Lower leg skin (tissue), 4 donors: ENCODE measurements around the gene OTUD7B. TPM values are rescaled to one million over a fixed set of nuclear protein-coding genes. Genes with fewer than 3 reads are reported as not detected.

Experiments
- DNase-seq, 2 donors: peaks; one replicate each; pipeline ENCODE4 v3.0.0-alpha.2; 2019; ENCODE audit warnings: low spot score in 2 of 2
- H3K4me3 ChIP-seq: fragments of 200-600 bp; sonication (generic); 2 replicates; pipeline ENCODE4 v1.5.1; 2017; ENCODE audit warnings: mild to moderate bottlenecking, low read depth; ENCODE audit not compliant: poor library complexity, severe bottlenecking
- POLR2A ChIP-seq, 2 donors: fragments of 450-650 bp; IDR thresholded peaks; one replicate each; pipeline ENCODE4 v1.6.1; 2016 to 2017; ENCODE audit warnings: antibody characterized with exemption in 2 of 2, mild to moderate bottlenecking in 1 of 2, moderate library complexity in 1 of 2
- WGBS, 2 donors: methylation state at CpG; one replicate each; pipeline ENCODE4 v1.1.5; 2018; 5-methylcytosine and 5-hydroxymethylcytosine counted together
- intact Hi-C: fragments of 100-400 bp; cut with DNase I; formaldehyde crosslinking; loops from one replicate; pipeline ENCODE4 v1.15.0; 2023; ENCODE audit warnings: low total_unique reads
- total RNA-seq, 4 donors: library from RNA; depleted of rRNA; stranded (reverse); fragments of >200 nt; gene quantifications; one replicate each; pipeline ENCODE4 v1.1.0, GENCODE V29; 2016
- TF ChIP-seq, protein P1 (sequence below), 3 donors: fragments of 450-650 bp; IDR thresholded peaks; one replicate each; pipeline ENCODE4 v1.5.1; 2016; ENCODE audit warnings: antibody characterized with exemption in 3 of 3, mild to moderate bottlenecking in 3 of 3, moderate library complexity in 2 of 3

Gene OTUD7B
- total RNA-seq, 4 donors from 2014 or later = 16.9 to 21.4 (median 18.4) TPM

GRCh38 chr1:149916193-149916897, 94.2 kb downstream of the OTUD7B start:
- H3K4me3 ChIP-seq = no peak overlapping the region
- intact Hi-C loops = no loop called here
- TF ChIP-seq POLR2A (IDR thresholded peaks at IDR 0.05) = no peak
- TF ChIP-seq, protein P1, sequence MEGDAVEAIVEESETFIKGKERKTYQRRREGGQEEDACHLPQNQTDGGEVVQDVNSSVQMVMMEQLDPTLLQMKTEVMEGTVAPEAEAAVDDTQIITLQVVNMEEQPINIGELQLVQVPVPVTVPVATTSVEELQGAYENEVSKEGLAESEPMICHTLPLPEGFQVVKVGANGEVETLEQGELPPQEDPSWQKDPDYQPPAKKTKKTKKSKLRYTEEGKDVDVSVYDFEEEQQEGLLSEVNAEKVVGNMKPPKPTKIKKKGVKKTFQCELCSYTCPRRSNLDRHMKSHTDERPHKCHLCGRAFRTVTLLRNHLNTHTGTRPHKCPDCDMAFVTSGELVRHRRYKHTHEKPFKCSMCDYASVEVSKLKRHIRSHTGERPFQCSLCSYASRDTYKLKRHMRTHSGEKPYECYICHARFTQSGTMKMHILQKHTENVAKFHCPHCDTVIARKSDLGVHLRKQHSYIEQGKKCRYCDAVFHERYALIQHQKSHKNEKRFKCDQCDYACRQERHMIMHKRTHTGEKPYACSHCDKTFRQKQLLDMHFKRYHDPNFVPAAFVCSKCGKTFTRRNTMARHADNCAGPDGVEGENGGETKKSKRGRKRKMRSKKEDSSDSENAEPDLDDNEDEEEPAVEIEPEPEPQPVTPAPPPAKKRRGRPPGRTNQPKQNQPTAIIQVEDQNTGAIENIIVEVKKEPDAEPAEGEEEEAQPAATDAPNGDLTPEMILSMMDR (IDR thresholded peaks at IDR 0.05) = no peak
- DNase-seq = peak in 1 of 2 donors; percentile 81
- WGBS, 2 donors = 39 to 43% methylated on average over 7 to 9 of the region's 9 CpGs

GRCh38 chr1:149915429-149916192, 94.9 kb downstream of the OTUD7B start:
- no peak for DNase-seq
- TF ChIP-seq, protein P1 (IDR thresholded peaks at IDR 0.05) = no peak
- no peak for TF ChIP-seq POLR2A (IDR thresholded peaks at IDR 0.05)
- no peak overlapping the region for H3K4me3 ChIP-seq
- 75 to 88% methylated on average over 11 of the region's 11 CpGs for WGBS, 2 donors
- intact Hi-C loops = no loop called here

DNA sequence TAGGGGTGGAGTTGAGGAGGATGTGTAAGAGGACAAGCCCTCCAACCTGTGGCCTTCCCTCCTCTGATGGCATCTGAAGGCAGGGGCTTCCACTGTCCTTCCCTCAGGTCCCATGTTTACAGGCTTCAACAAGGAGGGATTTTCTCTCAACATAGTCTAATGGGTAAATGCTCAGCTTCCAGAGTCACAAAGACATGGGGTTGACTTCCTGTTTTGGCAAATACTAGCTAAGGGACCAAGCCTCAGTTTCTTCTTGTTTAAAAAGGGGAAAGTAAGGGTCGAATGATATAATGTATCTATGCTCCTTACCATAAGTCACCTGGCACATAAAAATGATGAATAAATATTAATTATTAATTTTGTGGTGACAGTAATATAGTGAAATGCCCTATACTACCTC, 96.0 kb downstream of the OTUD7B start:
- no peak for DNase-seq
- intact Hi-C loops = no loop called here
- H3K4me3 ChIP-seq = no peak overlapping the region
- WGBS, 2 donors = 78 to 84% methylated on average over 1 of the region's 1 CpG
- TF ChIP-seq, protein P1 (IDR thresholded peaks at IDR 0.05) = no peak
- TF ChIP-seq POLR2A (IDR thresholded peaks at IDR 0.05) = no peak

- no peak overlapping the region for H3K4me3 ChIP-seq
- TF ChIP-seq POLR2A (IDR thresholded peaks at IDR 0.05) = no peak
- TF ChIP-seq, protein P1 (IDR thresholded peaks at IDR 0.05) = no peak
- no peak for DNase-seq
- intact Hi-C loops = no loop called here
- WGBS, 2 donors = 86 to 87% methylated on average over 10 of the region's 10 CpGs
Measured at GRCh38 chr1:149906570-149907075, 103.9 kb downstream of the OTUD7B start.

- H3K4me3 ChIP-seq = no peak overlapping the region
- WGBS, 2 donors = 76 to 83% methylated on average over 5 of the region's 5 CpGs
- DNase-seq = no peak
- no peak for TF ChIP-seq POLR2A (IDR thresholded peaks at IDR 0.05)
- TF ChIP-seq, protein P1 (IDR thresholded peaks at IDR 0.05) = no peak
- intact Hi-C loops = no loop called here
Measured at GRCh38 chr1:149903836-149904491, 106.6 kb downstream of the OTUD7B start.
